Measurements from ENCODE around the gene TSKS.

Gene TSKS

GRCh38 chr19:49793561-49793840, 30.4 kb upstream of the TSKS start:
- DNase-seq: no peak

GRCh38 chr19:49792829-49793560, 29.9 kb upstream of the TSKS start:
- no peak for DNase-seq

DNA sequence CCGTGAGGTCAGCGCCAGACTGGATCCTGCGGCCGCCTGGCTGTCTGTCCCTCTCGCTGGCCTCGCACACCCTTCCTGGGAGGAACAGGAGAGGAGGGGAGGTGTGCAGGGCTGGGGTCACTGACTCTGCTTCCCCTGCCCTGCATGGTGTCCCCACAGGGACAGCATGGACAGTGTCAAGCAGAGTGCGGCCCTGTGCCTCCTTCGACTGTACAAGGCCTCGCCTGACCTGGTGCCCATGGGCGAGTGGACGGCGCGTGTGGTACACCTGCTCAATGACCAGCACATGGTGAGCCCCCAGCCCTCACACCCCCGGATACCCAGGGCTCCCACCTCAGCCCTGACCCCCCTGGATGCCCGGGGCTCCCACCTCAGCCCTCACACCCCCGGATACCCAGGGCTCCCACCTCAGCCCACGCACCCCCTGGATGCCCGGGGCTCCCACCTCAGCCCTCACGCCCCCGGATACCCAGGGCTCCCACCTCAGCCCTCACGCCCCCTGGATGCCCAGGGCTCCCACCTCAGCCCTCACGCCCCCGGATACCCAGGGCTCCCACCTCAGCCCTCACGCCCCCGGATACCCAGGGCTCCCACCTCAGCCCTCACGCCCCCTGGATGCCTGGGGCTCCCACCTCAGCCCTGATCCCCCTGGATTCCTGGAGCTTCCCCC, 28.8 kb upstream of the TSKS start:
- no peak for DNase-seq

- DNase-seq: no peak
Observed at GRCh38 chr19:49790866-49791265, 27.8 kb upstream of the TSKS start.

- no peak for DNase-seq
Observed at GRCh38 chr19:49788857-49789256, 25.8 kb upstream of the TSKS start.

GRCh38 chr19:49787746-49788145, 24.6 kb upstream of the TSKS start:
- no peak for DNase-seq

DNA sequence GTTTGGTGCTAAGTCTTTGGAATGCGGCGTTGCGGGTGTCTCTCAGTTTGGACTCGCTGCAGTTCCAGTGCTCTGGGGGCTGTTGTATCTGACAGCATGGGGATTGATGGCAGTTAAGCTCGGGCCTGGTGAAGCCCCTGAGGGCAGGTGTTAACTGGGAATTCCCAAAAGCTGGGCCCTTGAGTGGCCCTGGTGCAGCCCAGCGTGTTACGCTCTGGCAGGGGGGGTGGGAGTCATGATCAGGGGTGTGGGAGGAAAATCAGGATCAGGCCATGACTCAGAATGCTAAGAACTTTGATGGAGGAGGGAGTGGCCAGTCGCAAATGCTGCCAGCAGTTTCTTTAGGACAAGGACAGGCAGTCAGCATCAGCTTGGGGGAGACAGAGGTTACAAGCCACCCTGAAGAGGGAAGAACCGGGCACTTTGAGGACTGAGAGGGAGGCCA, 23.3 kb upstream of the TSKS start:
- DNase-seq: no peak

DNA sequence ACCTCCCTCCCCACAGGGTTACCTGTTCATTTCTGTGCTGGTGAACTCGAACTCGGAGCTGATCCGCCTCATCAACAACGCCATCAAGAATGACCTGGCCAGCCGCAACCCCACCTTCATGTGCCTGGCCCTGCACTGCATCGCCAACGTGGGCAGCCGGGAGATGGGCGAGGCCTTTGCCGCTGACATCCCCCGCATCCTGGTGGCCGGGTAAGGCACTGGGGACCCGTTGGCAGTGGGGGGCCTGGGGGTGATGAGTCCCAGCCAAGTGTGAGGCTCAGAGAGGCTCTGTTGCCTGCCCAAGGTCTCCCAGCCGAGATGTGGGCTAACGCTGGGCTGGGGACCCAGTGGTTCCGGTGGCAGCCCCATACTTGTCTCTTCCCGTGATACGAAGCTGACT, 19.4 kb upstream of the TSKS start:
- no peak for DNase-seq

GRCh38 chr19:49781394-49781793, 18.3 kb upstream of the TSKS start:
- DNase-seq: no peak

- DNase-seq: no peak
Observed at GRCh38 chr19:49780861-49781260, 17.8 kb upstream of the TSKS start.

GRCh38 chr19:49779731-49780555, 16.8 kb upstream of the TSKS start:
- no peak for DNase-seq

- DNase-seq: no peak
Observed at GRCh38 chr19:49776371-49776764, 13.3 kb upstream of the TSKS start.

DNA sequence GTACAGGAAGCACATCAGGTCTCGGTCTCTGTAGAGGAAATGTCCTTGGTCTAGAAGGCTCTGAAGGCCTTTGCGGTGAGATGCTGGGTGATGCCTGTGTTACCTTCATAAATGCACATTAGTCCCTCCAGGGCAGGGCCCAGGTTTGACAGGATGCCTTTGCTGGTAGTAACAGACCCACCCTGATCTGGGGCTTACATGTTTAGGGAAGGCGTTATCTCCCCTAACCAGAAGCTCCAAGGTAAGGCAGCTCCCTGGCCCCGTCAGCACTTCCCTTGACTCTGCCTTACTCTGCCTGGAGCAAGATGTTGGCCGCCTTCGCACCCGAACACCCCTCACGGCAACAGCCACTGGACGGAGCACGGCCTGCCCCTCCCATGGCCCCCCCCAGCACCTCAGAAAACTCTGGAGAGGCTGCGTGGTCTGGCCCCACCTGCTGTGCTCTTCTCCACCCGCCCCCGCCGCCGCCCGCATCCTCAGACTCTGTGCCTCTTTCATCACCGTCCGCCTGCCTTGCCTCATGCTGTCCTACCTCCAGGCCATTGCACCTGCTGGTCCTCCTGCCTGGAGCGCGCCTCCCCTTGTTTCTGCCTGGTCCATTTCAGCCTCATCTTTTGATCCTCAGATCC, 12.8 kb upstream of the TSKS start:
- no peak for DNase-seq

DNA sequence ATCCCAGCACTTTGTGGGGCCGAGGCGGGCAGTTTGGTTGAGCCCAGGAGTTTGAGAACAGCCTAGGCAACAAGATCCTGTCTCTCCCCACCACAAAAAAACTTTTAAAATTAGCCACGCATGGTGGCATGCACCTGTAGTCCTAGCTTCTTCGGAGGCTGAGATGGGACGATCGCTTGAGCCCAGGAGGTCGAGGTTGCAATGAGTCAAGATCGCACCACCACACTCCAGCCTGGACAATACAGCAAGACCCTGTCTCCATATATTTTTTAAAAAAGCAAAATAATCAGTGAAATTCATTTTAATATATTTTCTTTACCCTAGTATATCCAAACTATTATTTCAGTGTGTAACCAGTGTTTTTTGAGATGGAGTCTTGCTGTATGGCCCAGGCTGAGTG, 11.9 kb upstream of the TSKS start:
- DNase-seq: no peak

DNA sequence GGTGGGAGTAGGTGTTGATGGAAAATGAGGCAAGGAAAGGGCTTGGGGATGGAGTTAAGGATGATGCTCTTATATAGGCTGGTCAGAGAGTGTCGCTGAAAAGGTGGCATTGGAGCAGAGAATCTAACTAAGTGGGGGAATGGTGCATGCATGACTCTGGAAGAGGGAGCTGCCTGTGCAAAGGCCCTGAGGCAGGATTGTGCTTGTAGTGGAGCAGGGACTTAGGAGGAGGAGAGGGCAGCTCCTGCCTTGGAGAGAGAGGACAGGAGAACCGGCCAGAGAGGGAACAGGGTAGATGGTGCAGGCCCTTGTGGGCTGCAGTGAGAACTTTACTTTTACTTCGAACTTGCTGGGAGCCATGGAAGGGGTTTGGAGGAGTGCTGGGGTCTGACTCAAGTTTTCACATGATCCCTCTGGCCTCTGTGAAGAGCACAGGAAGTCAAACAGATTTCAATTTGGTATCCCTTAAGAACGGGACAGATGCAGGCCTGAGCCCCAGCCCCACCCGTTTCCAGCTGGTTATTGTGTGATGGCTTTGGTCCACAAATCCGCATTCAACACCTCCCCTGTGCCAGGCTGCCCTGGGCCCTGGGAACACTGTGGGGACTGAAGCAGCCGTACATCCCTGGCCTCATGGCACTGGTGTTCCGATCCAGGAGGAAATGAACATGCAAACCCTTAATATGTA, 10.7 kb upstream of the TSKS start:
- no peak for DNase-seq

- DNase-seq: no peak
Observed at GRCh38 chr19:49772850-49773432, 9.8 kb upstream of the TSKS start.

- no peak for DNase-seq
Observed at GRCh38 chr19:49771674-49772139, 8.6 kb upstream of the TSKS start.

DNA sequence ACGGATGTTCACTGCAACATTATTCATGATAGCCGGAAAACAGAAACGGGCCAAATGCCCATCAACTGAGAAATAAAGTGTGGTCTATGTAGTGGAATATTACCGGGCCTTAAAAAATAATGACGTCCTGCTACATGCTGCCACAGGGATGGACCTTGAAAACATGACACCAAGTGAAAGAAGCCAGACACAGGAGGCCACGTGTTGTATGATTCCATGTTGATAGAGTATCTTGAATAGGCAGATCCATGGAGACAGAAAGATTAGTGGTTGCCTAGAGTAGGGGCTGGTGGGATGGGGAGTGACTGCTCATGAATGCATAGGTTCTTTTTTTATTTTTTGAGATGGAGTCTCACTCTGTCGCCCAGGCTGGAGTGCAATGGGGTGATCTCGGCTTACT, 7.4 kb upstream of the TSKS start:
- no peak for DNase-seq

DNA sequence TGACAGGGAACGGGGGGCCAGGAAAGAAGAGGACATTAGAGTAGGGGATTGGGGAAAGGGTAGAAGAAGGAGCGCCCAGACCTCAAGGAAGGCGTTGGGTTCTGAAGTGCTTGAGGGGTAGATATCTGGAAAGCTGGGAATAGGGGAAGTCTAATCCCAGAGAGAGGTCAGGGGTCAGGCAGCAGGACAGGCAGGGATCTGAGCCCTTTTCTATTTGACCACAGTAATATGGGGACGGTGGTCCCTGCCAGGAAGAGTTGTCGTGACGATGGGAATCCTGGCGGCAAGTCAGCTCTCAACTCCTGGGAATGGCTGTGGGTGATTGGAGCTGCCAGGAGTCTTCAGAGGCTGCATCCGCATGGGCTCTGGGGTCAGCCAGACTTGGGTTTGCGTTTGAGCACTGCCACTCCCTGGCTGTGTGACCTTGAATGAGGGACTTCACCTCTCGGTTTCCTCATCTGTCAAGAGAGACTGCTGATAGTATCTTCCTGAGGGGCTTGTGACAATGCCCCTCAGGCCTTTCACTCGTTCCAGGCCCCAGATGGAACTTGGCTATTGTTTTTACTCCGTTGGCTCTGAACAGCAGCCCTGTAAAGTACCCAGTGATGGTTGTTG, 5.0 kb upstream of the TSKS start:
- no peak for DNase-seq

DNA sequence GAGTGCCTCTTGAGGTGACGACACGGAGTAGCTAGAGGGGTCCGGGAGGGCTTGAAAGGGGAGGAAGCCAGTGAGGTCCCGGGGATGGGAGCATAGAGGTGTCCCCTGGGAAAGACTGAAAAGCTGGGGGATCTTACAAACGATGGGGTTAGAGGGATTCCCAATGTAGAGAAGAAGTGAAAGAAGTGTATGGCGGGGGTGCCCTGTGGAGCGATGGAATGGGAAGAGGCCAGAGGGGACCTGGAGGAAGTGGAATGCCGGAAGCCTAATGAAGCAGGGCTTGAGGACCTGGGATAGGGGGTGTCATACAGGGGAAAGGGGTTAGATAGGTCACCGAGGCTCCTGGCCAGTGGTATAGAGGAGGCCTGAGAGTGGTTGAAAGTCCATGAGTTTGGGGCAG, 4.3 kb upstream of the TSKS start:
- no peak for DNase-seq

DNA sequence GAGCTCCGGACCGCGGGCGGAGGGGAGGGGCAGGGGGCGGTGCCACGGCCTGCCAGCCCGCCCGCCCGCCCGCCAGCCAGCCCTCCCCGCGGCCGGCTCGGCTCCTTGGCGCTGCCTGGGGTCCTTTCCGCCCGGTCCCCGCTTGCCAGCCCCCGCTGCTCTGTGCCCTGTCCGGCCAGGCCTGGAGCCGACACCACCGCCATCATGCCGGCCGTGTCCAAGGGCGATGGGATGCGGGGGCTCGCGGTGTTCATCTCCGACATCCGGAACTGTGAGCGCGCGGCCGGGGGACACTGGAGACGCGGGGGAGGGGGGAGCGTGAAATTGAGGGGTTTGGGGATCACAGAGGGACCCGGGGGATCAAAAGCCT, 3.8 kb upstream of the TSKS start, which contains the start of gene AP2A1:
AP2A1 (plus strand) TSS at position 72 of the 370 bp plus-strand sequence; CDS start at position 205, 133 bp downstream.
- no peak for DNase-seq
